ENCODE measurements around the gene MAPK8IP1.

Gene MAPK8IP1

DNA sequence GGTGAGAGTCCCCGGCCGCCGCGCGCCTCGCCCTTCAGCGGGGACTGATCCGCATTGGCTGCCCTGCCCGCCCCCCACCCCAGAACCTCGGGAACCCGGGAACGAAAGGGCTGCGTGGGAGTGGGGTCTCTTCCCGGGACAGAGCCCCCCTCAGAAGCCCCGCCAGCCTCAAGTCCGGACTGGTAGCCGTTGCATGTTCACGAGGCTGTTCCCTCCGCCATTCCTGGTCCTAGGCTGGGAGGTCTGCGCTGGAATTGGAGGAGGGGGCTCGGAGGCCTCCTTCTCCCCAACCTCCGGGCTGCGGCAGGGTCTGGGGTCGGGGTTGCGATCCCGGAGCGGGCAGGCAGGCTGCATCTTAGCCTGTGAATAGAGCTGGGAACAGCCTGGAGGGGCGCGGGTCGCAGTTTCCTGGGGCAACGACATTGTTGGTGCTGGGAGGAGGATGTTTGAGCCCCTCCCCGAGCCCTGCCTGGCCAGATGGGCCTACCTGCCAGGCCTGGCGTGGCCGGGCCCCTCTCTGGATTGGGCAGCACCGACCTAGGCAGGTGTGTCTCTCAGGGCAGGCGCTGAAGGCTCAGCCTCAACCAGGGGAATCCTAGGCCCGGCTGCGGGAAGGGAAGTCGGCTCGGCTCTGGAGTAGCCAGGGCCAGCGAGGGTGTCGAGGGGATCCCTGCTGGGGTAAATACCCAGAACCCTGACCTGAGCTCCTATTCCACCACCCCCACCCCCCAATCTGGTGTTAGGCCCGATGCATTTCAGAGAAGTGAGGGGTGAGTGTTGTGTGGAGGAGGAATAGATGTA is 670 bp downstream of the MAPK8IP1 start:
- TF ChIP-seq, protein P1, sequence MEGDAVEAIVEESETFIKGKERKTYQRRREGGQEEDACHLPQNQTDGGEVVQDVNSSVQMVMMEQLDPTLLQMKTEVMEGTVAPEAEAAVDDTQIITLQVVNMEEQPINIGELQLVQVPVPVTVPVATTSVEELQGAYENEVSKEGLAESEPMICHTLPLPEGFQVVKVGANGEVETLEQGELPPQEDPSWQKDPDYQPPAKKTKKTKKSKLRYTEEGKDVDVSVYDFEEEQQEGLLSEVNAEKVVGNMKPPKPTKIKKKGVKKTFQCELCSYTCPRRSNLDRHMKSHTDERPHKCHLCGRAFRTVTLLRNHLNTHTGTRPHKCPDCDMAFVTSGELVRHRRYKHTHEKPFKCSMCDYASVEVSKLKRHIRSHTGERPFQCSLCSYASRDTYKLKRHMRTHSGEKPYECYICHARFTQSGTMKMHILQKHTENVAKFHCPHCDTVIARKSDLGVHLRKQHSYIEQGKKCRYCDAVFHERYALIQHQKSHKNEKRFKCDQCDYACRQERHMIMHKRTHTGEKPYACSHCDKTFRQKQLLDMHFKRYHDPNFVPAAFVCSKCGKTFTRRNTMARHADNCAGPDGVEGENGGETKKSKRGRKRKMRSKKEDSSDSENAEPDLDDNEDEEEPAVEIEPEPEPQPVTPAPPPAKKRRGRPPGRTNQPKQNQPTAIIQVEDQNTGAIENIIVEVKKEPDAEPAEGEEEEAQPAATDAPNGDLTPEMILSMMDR (conservative IDR thresholded peaks at IDR 0.05), result no peak
- H3K27ac ChIP-seq, result peak overlapping the region; percentile 93

DNA sequence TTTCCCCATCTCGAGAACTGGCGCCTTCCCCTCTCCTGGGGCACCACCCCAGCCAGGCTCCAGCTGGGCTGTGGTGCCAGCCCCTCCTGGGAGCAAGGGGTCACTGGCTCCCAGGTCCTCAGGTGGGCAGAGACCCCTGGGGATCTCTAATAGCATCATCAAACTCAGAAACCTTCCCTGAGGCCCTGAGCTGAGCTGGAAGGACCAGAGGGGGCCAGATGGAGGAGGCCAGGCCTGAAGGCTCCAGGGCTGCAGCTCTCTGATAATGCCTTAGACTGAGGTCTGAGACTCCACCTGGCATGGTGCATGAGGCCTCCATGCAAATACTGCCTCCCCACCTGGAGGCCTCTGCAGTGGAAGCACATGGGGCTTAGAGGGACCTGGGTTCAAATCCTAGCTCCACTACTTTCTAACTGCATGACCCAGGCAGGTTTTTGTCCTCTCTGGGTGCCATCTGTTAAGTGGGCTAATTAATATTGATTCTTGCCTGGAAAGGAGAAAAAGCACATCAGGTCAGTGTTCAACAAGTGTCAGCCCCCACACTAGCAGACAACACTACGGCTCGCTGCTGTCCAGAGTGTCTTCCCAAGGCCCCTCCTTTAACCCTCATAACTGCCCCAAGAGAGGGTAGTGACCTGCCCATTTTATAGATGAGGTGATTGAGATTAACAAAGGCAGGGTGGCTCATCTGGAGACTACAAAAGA is 1.5 kb downstream of the MAPK8IP1 start:
- TF ChIP-seq, protein P1 (conservative IDR thresholded peaks at IDR 0.05), result no peak
- peak overlapping the region; percentile 93 for H3K27ac ChIP-seq

DNA sequence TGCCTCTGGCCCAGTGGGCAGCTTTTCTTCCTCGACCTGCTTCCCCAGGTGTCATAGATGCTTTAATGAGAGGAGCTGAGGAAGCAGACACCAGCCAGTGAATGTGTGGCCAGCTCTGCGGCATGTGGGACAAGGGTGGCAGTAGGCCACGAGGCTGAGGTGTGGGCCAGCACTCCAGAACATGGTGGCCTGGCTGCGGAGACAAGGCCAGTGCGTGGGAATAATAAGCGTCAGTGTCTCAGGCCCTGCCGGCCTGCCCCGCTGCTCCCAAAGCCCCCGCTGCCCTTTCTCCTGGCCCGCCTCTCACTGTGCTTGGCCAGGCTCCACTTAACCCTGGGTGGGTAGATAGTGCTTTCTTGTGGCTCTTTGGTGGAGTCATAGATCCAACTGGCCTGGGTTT is 2.1 kb downstream of the MAPK8IP1 start:
- TF ChIP-seq, protein P1 (conservative IDR thresholded peaks at IDR 0.05), result no peak
- H3K27ac ChIP-seq, result peak overlapping the region; percentile 93; the same call in 1 of the 2 replicates

DNA sequence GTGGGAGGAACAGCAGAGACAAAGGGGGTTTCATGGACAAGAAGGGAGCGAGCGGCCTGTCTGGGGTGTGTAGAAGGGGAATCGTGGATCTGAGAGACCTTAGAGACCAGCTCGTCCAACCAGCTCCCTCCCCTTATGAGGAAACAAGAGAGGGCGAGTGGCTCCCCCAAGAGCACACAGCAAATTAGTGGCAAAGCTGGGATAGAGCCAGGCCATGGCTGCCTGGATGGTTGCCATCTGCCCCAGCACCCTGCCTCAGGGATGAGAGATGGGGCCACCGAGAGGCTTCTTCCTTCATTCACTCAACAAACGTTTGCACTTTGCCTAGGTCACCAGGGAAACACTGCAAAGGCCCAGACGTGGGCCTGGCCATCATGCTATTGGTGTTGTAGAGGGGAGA is 4.1 kb downstream of the MAPK8IP1 start:
- no peak overlapping the region for H3K27ac ChIP-seq
- TF ChIP-seq, protein P1 (conservative IDR thresholded peaks at IDR 0.05), result no peak

DNA sequence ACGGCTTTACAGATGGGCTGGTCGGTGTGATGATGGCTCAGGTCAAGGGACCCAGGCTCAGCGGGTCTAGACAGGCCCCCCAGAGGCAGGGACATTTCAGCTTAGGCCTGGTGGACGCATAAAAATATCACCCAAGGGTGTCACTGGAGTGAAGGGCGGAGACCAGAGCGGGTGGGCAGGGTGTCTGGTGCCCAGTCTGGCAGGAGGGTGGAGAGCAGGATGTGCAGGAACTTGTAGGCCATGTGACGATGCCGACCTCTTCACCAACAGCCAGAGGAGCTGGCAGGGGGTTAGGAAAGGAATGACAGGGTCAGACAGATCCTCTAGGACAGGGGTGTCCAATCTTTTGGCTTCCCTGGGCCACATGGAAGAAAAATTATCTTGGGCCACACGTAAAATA is 4.5 kb downstream of the MAPK8IP1 start:
- no peak overlapping the region for H3K27ac ChIP-seq
- TF ChIP-seq, protein P1 (conservative IDR thresholded peaks at IDR 0.05), result no peak

DNA sequence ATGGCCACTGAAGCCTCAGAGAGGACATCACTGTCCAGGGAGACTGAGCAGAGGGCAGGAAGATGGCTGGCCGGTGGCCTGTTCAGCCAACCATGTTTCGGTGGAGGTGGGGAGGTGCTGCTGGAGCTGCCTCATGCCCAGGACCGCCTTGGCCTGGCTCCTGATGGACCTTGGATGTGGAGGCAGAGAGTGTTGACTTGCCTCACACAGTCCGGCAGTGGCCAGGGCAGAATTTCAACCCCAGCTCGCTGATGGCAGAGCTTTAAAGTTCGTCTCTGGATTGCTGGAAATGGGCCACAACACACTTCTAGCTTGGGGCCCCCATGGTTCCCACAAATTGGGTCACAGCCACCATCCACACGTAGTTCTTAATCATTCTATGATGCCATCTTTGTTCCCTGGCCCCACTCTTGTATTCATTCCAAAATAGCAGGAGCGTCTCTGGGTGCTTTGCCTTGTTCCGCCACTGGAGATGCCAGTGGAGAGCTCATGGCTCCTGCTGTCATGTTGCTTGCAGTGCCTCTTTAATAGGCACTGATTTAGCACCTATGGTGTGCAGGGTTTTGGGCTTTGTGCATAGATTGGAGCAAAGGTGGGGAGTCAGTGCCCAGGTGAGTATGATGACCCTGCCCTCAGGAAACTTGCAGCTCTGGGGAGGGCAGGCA is 5.6 kb downstream of the MAPK8IP1 start:
- TF ChIP-seq, protein P1 (conservative IDR thresholded peaks at IDR 0.05), result no peak
- H3K27ac ChIP-seq, result no peak overlapping the region

DNA sequence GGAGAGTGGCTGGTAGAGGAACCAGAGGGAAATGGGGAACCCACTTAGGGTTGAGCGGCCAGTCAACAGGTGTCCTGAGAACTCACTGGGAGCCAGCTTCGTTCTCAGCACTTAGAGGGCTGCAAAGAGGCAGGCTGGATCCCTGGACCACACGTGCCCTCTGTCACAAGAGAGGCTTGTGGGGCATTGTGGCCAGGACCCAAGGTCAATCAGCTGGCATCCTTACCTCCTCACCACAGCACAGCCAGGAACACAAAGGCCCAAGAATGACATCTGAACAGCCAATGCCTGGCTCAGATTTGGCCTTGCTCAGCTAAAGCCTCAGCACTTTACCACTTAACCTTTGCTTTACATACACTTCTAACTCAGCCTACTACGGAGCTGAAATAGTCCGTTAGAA is 7.4 kb downstream of the MAPK8IP1 start:
- TF ChIP-seq, protein P1 (conservative IDR thresholded peaks at IDR 0.05), result no peak
- H3K27ac ChIP-seq, result no peak overlapping the region

All from VCaP (cell line).